ENCODE data around the gene TM7SF2.

The TM7SF2 gene

GRCh38 chr11:65090628-65091027 lies 21.0 kb upstream of the TM7SF2 start:
- no peak for DNase-seq (ENCODE audit: low spot score)

- no peak for DNase-seq (ENCODE audit: low spot score)
These were observed 16.2 kb upstream of the TM7SF2 start for GRCh38 chr11:65095427-65095826.

- DNase-seq (ENCODE audit: low spot score) = peak; percentile 79
These were observed 15.5 kb upstream of the TM7SF2 start, which contains the start of gene VPS51 for GRCh38 chr11:65095974-65096806. VPS51 (plus strand) TSS chr11:65096214; CDS start chr11:65096251, 37 bp downstream.

GRCh38 chr11:65096926-65097325 lies 14.7 kb upstream of the TM7SF2 start:
- no peak for DNase-seq (ENCODE audit: low spot score)

- DNase-seq (ENCODE audit: low spot score) = no peak
These were observed 10.9 kb upstream of the TM7SF2 start for GRCh38 chr11:65100674-65101350.

- no peak for DNase-seq (ENCODE audit: low spot score)
These were observed 9.3 kb upstream of the TM7SF2 start for GRCh38 chr11:65102142-65103095.

- no peak for DNase-seq (ENCODE audit: low spot score)
These were observed 8.2 kb upstream of the TM7SF2 start for GRCh38 chr11:65103476-65103875.

GRCh38 chr11:65104628-65105027 lies 7.0 kb upstream of the TM7SF2 start:
- DNase-seq (ENCODE audit: low spot score) = no peak

GRCh38 chr11:65107078-65107477 lies 4.6 kb upstream of the TM7SF2 start:
- DNase-seq (ENCODE audit: low spot score) = no peak

- DNase-seq (ENCODE audit: low spot score) = no peak
These were observed 3.8 kb upstream of the TM7SF2 start for GRCh38 chr11:65107751-65108468.

GRCh38 chr11:65108469-65109123 lies 3.1 kb upstream of the TM7SF2 start:
- DNase-seq (ENCODE audit: low spot score) = no peak

GRCh38 chr11:65109231-65110198 lies 2.2 kb upstream of the TM7SF2 start:
- no peak for DNase-seq (ENCODE audit: low spot score)

GRCh38 chr11:65110354-65110861 lies 1.3 kb upstream of the TM7SF2 start:
- peak; percentile 71 for DNase-seq (ENCODE audit: low spot score)

- DNase-seq (ENCODE audit: low spot score) = no peak
These were observed 421 bp upstream of the TM7SF2 start for GRCh38 chr11:65111159-65111743.

- no peak for DNase-seq (ENCODE audit: low spot score)
These were observed 1.1 kb downstream of the TM7SF2 start for GRCh38 chr11:65112546-65113360.

- DNase-seq (ENCODE audit: low spot score) = no peak
These were observed 1.7 kb downstream of the TM7SF2 start for GRCh38 chr11:65113361-65113756.

GRCh38 chr11:65113839-65114238 lies 2.2 kb downstream of the TM7SF2 start:
- no peak for DNase-seq (ENCODE audit: low spot score)

- DNase-seq (ENCODE audit: low spot score) = no peak
These were observed 3.0 kb downstream of the TM7SF2 start for GRCh38 chr11:65114538-65115171.
